ENCODE data around the gene GPR142.

DNA sequence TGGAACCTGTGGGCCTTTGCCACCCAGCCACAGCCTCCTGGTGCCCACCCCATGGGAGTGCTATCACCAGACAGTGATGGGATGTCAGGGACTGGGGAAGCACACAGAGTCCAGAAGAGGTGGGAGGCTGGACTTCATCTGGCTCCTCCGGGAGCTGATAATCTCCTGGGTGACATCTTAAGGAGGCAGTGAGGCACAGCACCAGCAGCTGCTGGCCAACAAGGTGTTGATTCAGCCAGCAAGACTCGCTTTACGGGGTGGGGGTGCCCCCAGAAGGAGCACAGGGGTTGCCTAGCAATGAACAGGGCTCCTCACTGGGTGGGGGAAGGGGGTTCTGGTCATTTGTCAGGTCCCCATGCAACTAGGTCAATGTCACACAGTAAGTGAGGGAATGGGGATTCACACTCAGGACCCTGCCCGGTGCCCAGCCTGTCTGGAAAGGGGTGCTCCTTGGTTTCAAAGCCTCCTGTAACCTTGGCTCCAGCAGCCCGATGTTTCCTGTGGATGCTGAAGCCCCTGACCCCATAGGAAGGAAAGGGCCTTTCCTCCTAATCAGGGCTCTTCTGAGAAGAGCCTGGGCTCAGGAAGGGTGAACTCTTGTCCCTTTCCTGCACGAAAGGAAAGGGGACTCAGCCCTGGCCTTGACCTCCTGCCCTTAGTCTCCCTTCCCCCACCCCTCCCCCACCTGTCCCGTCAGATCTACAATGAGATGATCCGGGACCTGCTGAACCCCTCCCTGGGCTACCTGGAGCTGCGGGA, 23.6 kb upstream of the GPR142 start:
- no peak for TF ChIP-seq POLR2A (IDR thresholded peaks at IDR 0.05; ENCODE audit: low read length)
- TF ChIP-seq GATA1 (IDR thresholded peaks at IDR 0.05; ENCODE audit: low read depth, low read length) = no peak
